Spleen (tissue), 7 donors: ENCODE results near the gene CAPRIN2.

Experiments
- CTCF ChIP-seq, 11 experiments: fragments of 200-600 bp in 7 of 11; fragments of 450-650 bp in 4 of 11; sonication (generic) in 4 of 11; IDR thresholded peaks in 8 of 11; conservative IDR thresholded peaks in 3 of 11; 1 replicate in 7 of 11; 2 replicates in 4 of 11; pipeline versions ENCODE4 v1.4.0 to v1.8.0; 2016 to 2021; ENCODE audit warnings: antibody characterized with exemption in 11 of 11, inconsistent platforms in 4 of 11, mild to moderate bottlenecking in 1 of 11
- POLR2A ChIP-seq, 3 donors: fragments of 450-650 bp; IDR thresholded peaks; one replicate each; pipeline ENCODE4 v1.5.1; 2017; ENCODE audit warnings: antibody characterized with exemption in 3 of 3, mild to moderate bottlenecking in 1 of 3
- donor health status: DM: no; HTN: no; CAD: no; lungs with moderate emphysema.
- donor health status: DM: no; HTN: no; CAD: no.
- donor health status: DM: no; HTN: no; CAD: no.

- no peak for TF ChIP-seq CTCF (IDR thresholded peaks at IDR 0.05 in 8 of 11, conservative IDR thresholded peaks at IDR 0.05 in 3 of 11)
- TF ChIP-seq POLR2A (IDR thresholded peaks at IDR 0.05), result no peak
Measured at GRCh38 chr12:30779578-30779977, 24.8 kb upstream of the CAPRIN2 start.
